ENCODE measurements around the gene PPP2R2B.

The PPP2R2B gene

DNA sequence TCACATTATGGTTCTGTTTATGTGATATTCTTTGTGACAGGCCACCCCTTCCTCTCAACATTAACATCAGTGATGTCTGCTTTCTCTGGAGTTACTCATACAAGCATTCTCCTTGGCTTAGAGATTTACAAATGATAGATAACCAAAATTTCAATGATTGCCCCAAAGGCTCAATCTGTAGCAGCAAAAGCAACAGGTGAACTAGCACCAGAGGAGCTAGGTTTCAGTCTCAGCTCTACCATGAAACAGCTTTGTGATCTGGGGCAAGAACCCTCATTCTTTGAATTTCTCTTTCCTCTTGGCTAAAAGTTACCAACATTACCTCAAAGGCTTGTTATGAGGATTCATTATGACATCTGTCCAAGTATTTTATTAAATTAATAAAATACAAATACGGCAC lies 120.5 kb downstream of the PPP2R2B start:
- H3K36me3 ChIP-seq (ENCODE audit: insufficient read depth, insufficient read length, low read length), result no peaks in the 10 kb centered on the region
- no peaks in the 10 kb centered on the region for H3K27me3 ChIP-seq (ENCODE audit: insufficient read depth, insufficient read length)
- DNase-seq (ENCODE audit: low read depth, low spot score), result no peak
- H3K4me3 ChIP-seq (ENCODE audit: insufficient read length, low read depth), result no peak overlapping the region
- TF ChIP-seq SUZ12 (IDR thresholded peaks at IDR 0.05; ENCODE audit: extremely low read depth, insufficient read depth, insufficient read length) (no peak), ZNF274 (IDR thresholded peaks at IDR 0.05; ENCODE audit: low read depth, low read length) (no peak), YY1 (IDR thresholded peaks at IDR 0.05; ENCODE audit: insufficient read depth, insufficient read length) (no peak)
- H3K9me3 ChIP-seq (ENCODE audit: insufficient read depth, low read length), result no peaks in the 10 kb centered on the region
- no peak overlapping the region for H3K9ac ChIP-seq (ENCODE audit: insufficient read length, low read depth)
- H3K4me1 ChIP-seq (ENCODE audit: insufficient read depth, insufficient read length), result no peaks in the 10 kb centered on the region

DNA sequence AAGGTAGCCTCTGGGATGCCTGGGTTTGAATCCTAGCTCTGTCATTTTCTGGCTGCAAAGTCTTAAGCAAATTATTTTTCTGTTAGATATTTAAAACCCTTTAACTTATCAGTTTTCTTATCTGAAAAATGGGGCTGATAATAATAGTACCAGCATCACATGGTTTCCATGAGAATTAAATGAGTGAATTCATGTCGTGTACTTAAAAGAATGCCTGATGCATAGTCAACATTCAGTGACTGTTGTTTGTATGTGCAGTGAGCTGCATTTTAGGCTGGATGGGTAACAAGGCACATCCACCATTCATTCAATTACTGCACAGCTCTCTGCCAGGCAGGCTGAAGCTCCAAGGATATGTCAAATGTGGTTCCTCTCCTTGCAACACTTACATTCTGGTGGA lies 122.0 kb downstream of the PPP2R2B start:
- no peaks in the 10 kb centered on the region for H3K36me3 ChIP-seq (ENCODE audit: insufficient read depth, insufficient read length, low read length)

GRCh38 chr5:146755793-146756192 lies 122.8 kb downstream of the PPP2R2B start:
- no peaks in the 10 kb centered on the region for H3K27me3 ChIP-seq (ENCODE audit: insufficient read depth, insufficient read length)
- DNase-seq (ENCODE audit: low read depth, low spot score), result no peak
- no peaks in the 10 kb centered on the region for H3K4me1 ChIP-seq (ENCODE audit: insufficient read depth, insufficient read length)
- no peak for TF ChIP-seq ZNF274 (IDR thresholded peaks at IDR 0.05; ENCODE audit: low read depth, low read length)
- H3K9me3 ChIP-seq (ENCODE audit: insufficient read depth, low read length), result no peaks in the 10 kb centered on the region
- H3K36me3 ChIP-seq (ENCODE audit: insufficient read depth, insufficient read length, low read length), result no peaks in the 10 kb centered on the region
- no peak overlapping the region for H3K4me3 ChIP-seq (ENCODE audit: insufficient read length, low read depth)
- H3K9ac ChIP-seq (ENCODE audit: insufficient read length, low read depth), result no peak overlapping the region

More for the DNA sequence above, 122.0 kb downstream of the PPP2R2B start:
- Histone ChIP-seq H3K4me1 (ENCODE audit: insufficient read depth, insufficient read length) (no peaks in the 10 kb centered on the region), H3K27me3 (ENCODE audit: insufficient read depth, insufficient read length) (no peaks in the 10 kb centered on the region), H3K9ac (ENCODE audit: insufficient read length, low read depth) (no peak overlapping the region), H3K9me3 (ENCODE audit: insufficient read depth, low read length) (no peaks in the 10 kb centered on the region), H3K4me3 (ENCODE audit: insufficient read length, low read depth) (no peak overlapping the region)
- no peak for DNase-seq (ENCODE audit: low read depth, low spot score)
- TF ChIP-seq YY1 (IDR thresholded peaks at IDR 0.05; ENCODE audit: insufficient read depth, insufficient read length) (no peak), SUZ12 (IDR thresholded peaks at IDR 0.05; ENCODE audit: extremely low read depth, insufficient read depth, insufficient read length) (no peak), ZNF274 (IDR thresholded peaks at IDR 0.05; ENCODE audit: low read depth, low read length) (no peak)

DNA sequence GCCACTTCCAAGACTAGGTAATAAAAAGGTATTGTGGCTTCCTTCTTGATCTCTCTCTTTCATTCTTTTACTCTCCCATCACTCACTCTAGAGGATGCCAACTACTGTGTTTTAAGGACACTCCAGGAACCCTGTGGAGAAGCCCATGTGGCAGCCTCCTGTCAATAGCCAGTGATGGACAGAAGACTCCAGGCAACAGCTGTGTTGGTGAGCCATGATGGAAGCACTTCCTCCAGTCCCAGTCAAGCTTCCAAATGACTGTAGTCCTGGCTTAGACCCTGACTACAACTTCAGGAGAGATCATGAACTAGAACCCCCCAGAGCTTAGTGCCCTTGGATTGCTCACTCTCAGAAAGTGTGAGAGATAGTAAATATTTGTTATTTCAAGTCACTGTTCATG lies 123.9 kb downstream of the PPP2R2B start:
- Histone ChIP-seq H3K9me3 (ENCODE audit: insufficient read depth, low read length) (no peaks in the 10 kb centered on the region), H3K27me3 (ENCODE audit: insufficient read depth, insufficient read length) (no peaks in the 10 kb centered on the region), H3K36me3 (ENCODE audit: insufficient read depth, insufficient read length, low read length) (no peaks in the 10 kb centered on the region), H3K4me3 (ENCODE audit: insufficient read length, low read depth) (no peak overlapping the region), H3K4me1 (ENCODE audit: insufficient read depth, insufficient read length) (no peaks in the 10 kb centered on the region), H3K9ac (ENCODE audit: insufficient read length, low read depth) (no peak overlapping the region)
- TF ChIP-seq YY1 (IDR thresholded peaks at IDR 0.05; ENCODE audit: insufficient read depth, insufficient read length) (no peak), ZNF274 (IDR thresholded peaks at IDR 0.05; ENCODE audit: low read depth, low read length) (no peak)
- DNase-seq (ENCODE audit: low read depth, low spot score), result no peak

DNA sequence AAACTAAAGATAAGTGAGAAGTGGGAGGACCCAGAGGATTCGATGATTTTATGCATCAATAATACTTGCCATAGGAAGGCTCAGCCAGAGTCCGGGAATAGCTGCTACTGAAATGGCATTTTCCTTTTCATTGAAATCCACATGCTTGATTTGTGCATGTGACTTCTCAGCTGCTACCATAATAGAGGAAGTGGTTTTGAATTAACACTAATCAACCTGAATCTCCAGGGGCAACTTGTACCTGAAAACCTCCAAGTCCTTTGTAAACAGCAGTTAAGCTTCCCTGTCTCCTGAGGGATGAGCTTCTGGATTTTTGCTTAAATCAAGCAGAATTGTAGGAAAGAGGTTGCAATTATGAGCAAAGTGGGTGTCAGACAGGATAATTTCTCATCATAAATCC lies 124.9 kb downstream of the PPP2R2B start:
- Histone ChIP-seq H3K9me3 (ENCODE audit: insufficient read depth, low read length) (peaks cover under 1% of the 10 kb centered on the region; the same call in 1 of the 2 replicates), H3K9ac (ENCODE audit: insufficient read length, low read depth) (no peak overlapping the region), H3K4me1 (ENCODE audit: insufficient read depth, insufficient read length) (no peaks in the 10 kb centered on the region), H3K4me3 (ENCODE audit: insufficient read length, low read depth) (no peak overlapping the region), H3K36me3 (ENCODE audit: insufficient read depth, insufficient read length, low read length) (no peaks in the 10 kb centered on the region), H3K27me3 (ENCODE audit: insufficient read depth, insufficient read length) (no peaks in the 10 kb centered on the region)
- DNase-seq (ENCODE audit: low read depth, low spot score), result no peak
- no peak for TF ChIP-seq ZNF274 (IDR thresholded peaks at IDR 0.05; ENCODE audit: low read depth, low read length)
- no peak for TF ChIP-seq YY1 (IDR thresholded peaks at IDR 0.05; ENCODE audit: insufficient read depth, insufficient read length)
- TF ChIP-seq SUZ12 (IDR thresholded peaks at IDR 0.05; ENCODE audit: extremely low read depth, insufficient read depth, insufficient read length), result no peak

GRCh38 chr5:146751781-146752401 lies 126.7 kb downstream of the PPP2R2B start:
- no peak overlapping the region for H3K9ac ChIP-seq (ENCODE audit: insufficient read length, low read depth)
- no peak overlapping the region for H3K4me3 ChIP-seq (ENCODE audit: insufficient read length, low read depth)
- H3K4me1 ChIP-seq (ENCODE audit: insufficient read depth, insufficient read length), result no peaks in the 10 kb centered on the region
- H3K9me3 ChIP-seq (ENCODE audit: insufficient read depth, low read length), result peaks cover 6% of the 10 kb centered on the region; the same call in 1 of the 2 replicates
- no peak for DNase-seq (ENCODE audit: low read depth, low spot score)
- no peaks in the 10 kb centered on the region for H3K27me3 ChIP-seq (ENCODE audit: insufficient read depth, insufficient read length)
- TF ChIP-seq SUZ12 (IDR thresholded peaks at IDR 0.05; ENCODE audit: extremely low read depth, insufficient read depth, insufficient read length), result no peak
- TF ChIP-seq YY1 (IDR thresholded peaks at IDR 0.05; ENCODE audit: insufficient read depth, insufficient read length), result no peak
- no peak for TF ChIP-seq ZNF274 (IDR thresholded peaks at IDR 0.05; ENCODE audit: low read depth, low read length)
- no peaks in the 10 kb centered on the region for H3K36me3 ChIP-seq (ENCODE audit: insufficient read depth, insufficient read length, low read length)

DNA sequence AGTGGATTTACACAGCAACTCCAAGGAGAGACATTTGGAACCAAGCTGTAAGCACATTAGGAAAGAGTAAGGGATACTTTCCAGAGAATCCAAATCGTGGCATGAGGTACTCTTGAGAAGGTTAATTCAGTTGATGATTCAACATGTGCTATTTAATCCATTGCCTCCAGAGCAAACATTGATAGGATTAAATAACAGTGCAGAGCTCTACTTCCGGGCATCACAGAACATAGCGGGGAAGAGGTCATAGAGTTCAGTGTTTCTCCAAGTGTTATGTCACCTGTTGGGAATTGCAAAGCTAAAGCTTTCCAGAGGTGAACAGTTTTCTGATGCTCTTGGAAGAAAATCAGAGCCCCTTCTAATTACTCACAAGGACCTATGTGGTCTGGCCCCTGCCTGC lies 127.5 kb downstream of the PPP2R2B start:
- H3K4me1 ChIP-seq (ENCODE audit: insufficient read depth, insufficient read length), result no peaks in the 10 kb centered on the region
- H3K4me3 ChIP-seq (ENCODE audit: insufficient read length, low read depth), result no peak overlapping the region
- no peaks in the 10 kb centered on the region for H3K36me3 ChIP-seq (ENCODE audit: insufficient read depth, insufficient read length, low read length)
- H3K27me3 ChIP-seq (ENCODE audit: insufficient read depth, insufficient read length), result no peaks in the 10 kb centered on the region
- peaks cover 6% of the 10 kb centered on the region; the same call in 1 of the 2 replicates for H3K9me3 ChIP-seq (ENCODE audit: insufficient read depth, low read length)
- H3K9ac ChIP-seq (ENCODE audit: insufficient read length, low read depth), result no peak overlapping the region
- no peak for DNase-seq (ENCODE audit: low read depth, low spot score)
- no peak for TF ChIP-seq YY1 (IDR thresholded peaks at IDR 0.05; ENCODE audit: insufficient read depth, insufficient read length)
- TF ChIP-seq ZNF274 (IDR thresholded peaks at IDR 0.05; ENCODE audit: low read depth, low read length), result no peak
- TF ChIP-seq SUZ12 (IDR thresholded peaks at IDR 0.05; ENCODE audit: extremely low read depth, insufficient read depth, insufficient read length), result no peak

Data from NT2/D1 (cell line).